Measurements from ENCODE around the gene NOMO2.
"Not testable (repeated sequence)": the region's sequence is repeated elsewhere in the genome, so short reads cannot be mapped to it uniquely, and the experiment has no call there.

- TF ChIP-seq CTCF, POLR2A (IDR thresholded peaks at IDR 0.05): not testable (repeated sequence)
Observed at GRCh38 chr16:18436025-18436424, 125.9 kb downstream of the NOMO2 start.
